ENCODE results near the gene EPB41L2.

DNA sequence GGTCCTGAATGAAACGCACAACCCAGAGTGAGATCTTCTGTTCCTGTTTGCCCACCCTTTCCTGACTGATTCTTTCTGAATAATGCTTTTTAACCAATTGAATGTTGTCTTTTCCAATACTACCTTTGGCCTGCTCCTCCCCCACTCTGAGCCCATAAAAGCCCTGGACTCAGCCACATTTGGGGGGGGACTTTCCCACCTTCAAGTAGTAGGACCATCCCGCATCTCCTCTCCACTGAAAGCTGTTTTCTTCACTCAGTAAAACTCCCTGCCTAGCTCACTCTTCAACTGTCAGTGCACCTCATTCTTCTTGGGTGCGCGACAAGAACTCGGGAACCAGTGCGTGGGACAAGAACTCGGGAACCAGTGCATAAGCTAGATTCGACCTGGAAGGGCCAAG, 77.9 kb downstream of the EPB41L2 start:
- TF ChIP-seq, protein P1, sequence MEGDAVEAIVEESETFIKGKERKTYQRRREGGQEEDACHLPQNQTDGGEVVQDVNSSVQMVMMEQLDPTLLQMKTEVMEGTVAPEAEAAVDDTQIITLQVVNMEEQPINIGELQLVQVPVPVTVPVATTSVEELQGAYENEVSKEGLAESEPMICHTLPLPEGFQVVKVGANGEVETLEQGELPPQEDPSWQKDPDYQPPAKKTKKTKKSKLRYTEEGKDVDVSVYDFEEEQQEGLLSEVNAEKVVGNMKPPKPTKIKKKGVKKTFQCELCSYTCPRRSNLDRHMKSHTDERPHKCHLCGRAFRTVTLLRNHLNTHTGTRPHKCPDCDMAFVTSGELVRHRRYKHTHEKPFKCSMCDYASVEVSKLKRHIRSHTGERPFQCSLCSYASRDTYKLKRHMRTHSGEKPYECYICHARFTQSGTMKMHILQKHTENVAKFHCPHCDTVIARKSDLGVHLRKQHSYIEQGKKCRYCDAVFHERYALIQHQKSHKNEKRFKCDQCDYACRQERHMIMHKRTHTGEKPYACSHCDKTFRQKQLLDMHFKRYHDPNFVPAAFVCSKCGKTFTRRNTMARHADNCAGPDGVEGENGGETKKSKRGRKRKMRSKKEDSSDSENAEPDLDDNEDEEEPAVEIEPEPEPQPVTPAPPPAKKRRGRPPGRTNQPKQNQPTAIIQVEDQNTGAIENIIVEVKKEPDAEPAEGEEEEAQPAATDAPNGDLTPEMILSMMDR (IDR thresholded peaks at IDR 0.05), result no peak
- no peak for TF ChIP-seq POLR2A (IDR thresholded peaks at IDR 0.05)

Data from body of pancreas (tissue), 4 donors.